HG02884 (cell line): ENCODE data around the gene RAB26.
A peak's percentile ranks its signal among the peaks of the same experiment; 100 is the strongest.
"Not testable (repeated sequence)": the region's sequence is repeated elsewhere in the genome, so short reads cannot be mapped to it uniquely, and the experiment has no call there.

Experiments
- ATAC-seq: cut with Tn5 transposase; IDR thresholded peaks from one replicate; pipeline ENCODE4 v1.9.1; 2021; ENCODE audit warnings: mild to moderate bottlenecking, moderate library complexity; ENCODE audit not compliant: unreplicated experiment

RAB26 gene

DNA sequence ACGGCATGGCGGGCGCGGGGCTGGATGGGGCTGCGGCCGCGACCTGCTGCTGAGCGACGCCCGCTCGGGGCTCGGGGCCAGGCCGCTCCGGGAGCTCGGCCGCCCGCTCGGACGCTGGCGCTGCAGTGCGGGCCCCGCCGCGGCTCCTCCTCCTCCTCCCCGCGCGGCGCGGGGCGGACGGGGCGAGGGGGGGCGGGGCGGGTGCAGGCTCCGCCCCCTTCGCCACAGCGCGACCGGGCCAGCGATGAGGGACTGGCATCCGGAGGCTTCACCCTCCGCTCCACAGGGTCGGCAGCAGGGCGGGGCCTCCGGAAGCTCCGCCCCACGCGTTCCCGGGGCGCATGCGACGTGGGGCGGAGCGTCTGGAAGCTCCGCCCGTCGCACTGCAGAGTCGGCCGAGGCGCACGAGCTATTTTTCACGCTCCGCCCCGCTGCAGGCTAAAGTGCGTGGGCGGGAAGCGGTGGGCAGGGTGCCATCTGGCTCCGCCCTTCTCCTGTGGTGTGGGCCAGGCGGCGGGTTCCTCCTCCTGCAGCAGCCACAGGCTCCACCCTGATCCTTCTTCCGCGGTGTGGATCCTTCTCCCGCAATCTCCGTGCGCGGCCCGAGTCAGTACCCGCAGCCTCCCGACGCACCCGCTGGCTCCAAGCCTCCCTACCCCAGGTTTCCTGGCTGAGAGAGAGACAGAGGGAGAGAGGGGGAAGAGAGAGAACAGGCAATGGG is 12.5 kb upstream of the RAB26 start, which contains the start of gene PKD1:
Gene PKD1 (minus strand): TSS at position 129 of the 721 bp plus-strand sequence. CDS start 209 bp downstream, outside the sequence.
- ATAC-seq, result not testable (repeated sequence)

- no peak for ATAC-seq
Observed at GRCh38 chr16:2142942-2143877, 5.2 kb upstream of the RAB26 start.

- no peak for ATAC-seq
Observed at GRCh38 chr16:2143878-2144485, 4.4 kb upstream of the RAB26 start.

GRCh38 chr16:2145843-2146242 is 2.6 kb upstream of the RAB26 start:
- no peak for ATAC-seq

- no peak for ATAC-seq
Observed at GRCh38 chr16:2147378-2147777, 1.0 kb upstream of the RAB26 start.

- ATAC-seq, result no peak
Observed at GRCh38 chr16:2148714-2149629, 547 bp downstream of the RAB26 start.

DNA sequence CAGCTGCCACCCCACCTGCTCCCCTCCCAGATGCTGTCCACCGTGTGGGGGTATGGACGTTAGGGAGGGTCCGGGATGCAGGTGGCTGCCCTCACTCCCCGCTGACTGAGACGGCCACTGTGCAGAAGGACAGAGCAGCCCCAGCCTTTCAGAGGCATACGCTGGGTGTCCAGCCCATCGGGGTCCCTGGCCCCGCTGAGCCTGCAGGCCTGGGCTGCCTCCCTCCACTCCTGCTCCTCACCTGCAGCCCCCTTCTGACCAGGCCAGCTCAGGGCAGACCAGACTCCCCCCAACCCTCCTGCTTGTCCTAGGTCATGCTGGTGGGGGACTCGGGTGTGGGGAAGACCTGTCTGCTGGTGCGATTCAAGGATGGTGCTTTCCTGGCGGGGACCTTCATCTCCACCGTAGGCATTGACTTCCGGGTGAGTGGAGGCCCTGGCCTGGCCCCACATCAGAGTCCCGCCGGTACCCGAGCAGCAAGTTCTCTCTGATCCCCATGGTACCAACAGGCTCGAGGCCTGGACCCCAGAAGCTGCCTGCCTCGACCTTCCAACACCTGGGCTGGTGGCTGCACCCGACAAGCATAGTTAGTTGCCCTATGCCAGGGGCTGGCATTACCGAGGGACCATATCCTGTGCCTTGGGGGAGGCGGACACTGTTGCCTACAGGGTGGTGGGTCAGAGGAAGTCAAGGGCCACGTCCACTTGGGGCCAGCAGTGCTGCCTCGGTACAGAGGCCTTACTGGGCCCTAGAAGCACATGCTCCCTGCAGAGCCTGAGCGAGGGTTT is 1.4 kb downstream of the RAB26 start:
- no peak for ATAC-seq

GRCh38 chr16:2150418-2151187 is 2.2 kb downstream of the RAB26 start:
- no peak for ATAC-seq

GRCh38 chr16:2151188-2152091 is 3.0 kb downstream of the RAB26 start:
- no peak for ATAC-seq

DNA sequence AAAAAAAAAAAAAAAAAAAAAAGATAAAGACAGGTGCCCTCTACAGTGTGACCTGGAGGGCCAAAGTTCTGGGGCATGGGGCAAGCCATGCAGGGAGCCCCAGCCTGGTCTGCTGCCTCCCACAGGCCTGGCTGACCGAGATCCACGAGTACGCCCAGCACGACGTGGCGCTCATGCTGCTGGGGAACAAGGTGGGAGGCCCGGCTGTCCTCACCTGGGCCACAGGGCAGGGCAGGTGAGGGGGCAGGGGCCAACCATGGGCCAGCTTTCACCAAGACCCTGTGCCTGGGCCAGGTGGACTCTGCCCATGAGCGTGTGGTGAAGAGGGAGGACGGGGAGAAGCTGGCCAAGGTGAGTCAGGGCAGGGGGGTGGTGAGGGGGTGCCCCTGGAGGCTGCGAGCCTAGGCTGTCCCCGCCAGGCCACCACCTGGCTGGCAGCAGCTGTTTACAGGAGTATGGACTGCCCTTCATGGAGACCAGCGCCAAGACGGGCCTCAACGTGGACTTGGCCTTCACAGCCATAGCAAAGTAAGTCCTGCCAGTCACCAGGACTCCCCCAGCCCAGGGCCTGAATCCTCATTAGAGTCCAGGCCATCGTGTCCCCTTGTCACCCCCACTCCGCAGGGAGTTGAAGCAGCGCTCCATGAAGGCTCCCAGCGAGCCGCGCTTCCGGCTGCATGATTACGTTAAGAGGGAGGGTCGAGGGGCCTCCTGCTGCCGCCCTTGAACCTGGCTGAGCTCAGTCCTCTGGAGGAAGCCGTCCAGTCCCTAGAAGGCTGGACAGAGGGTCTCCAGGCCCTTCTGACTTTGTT is 4.5 kb downstream of the RAB26 start:
- no peak for ATAC-seq

- ATAC-seq, result no peak
Observed at GRCh38 chr16:2154533-2155090, 6.2 kb downstream of the RAB26 start.

DNA sequence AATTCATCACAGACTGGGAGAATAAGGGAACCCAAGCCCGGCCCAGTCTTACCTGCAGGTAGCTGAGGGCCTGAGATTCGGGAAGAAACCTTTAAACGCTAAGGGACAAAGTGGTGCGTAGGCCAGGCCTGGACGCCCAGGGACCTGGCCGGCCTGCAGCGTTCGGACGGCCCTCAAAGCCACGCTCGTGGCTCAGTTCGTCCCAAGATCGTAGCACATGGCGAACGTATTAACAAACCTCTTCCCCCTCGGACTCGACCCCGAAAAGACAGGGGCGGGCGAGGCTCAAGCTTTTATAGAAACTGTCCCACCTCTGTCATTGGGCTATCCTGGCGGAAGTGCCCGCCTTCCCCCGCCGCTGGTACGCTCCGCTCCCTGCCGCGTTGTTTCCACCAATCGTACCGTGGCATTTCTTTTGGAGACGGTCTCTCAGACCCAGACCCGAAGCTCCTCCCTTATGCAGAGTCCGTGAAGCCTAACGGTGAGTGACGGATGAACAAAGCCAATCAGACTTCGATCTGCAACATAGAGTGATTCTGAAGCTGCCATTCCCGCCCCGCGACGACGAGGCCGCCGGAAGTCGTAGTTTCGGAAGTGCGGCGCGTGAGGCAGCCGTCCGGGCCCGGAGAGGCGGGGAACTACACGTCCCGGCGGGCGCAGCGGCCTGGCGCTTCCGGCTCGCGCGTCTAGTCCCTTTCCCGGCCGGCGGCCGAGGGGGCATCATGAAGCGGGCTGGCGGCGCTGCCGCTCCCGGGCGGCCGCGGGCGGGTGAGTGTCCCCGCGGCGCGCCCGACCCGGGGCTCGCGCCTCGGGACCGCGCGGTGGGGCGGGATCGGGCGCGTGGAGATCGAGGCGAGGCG is 6.9 kb downstream of the RAB26 start, which contains the start of gene TRAF7:
Gene TRAF7 (plus strand): TSS at position 692 of the 860 bp plus-strand sequence. CDS start 8,139 bp downstream, outside the sequence.
- peak; percentile 85 for ATAC-seq

DNA sequence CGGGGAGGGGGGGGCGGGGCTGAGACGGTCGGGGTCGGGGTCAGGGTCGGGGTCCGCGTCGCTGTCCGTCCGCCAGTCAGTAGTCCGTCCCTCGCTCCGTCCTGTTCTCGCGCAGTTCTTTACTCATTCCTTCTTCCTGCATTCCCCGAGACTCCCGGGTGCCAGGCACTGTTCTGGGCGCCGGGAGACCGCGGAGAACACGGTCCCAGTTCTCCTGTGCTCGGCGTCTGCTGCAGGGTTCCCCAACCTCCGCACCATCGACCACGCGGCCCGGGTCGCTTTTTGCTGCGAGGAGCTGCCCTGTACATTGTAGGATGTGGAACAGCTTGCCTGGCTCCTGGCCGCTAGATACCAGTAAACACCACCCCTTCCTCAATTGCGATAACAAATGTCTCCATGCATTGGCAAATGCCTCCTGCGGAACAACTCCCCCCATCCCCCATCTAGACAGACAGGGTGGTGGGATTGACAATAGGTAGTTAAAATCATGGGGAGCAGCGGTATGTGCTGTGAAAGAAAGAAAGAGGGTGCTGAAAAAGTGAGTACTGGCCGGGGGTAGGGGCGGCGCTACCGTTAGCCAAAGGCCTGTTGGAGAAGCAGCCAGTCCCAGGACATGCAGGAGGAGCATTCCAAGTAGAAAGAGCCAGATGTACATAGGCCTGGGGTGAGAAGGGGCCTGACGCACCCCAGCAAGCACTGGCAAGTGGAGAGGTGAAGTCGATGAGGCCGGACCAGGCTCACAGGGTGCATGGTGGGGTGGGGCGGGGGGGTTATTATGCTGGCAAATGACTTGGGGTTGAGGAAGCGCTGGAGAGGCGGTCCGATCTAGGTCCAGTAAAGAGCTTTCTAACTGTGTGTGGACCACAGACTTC is 7.8 kb downstream of the RAB26 start:
- no peak for ATAC-seq

DNA sequence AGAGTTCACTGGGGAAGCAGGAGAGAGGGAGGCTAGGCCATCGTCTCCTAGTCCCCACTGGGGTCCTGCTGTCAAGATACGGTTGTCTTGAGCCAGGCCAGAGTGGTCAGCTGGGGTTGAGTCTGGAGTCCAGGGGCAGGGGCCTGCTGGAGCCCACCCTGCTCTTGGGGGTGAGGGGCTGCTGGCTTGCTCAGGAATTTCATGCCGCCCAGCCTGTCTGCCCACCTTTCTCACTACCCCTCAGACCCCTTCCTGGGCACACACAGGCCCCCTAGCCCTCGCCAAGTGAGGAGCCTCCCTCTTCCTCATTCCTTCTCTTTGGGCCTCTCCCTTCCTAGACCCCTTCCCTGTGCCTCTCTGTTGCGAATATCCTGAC is 8.4 kb downstream of the RAB26 start:
- ATAC-seq, result no peak
